Measurements from ENCODE around the gene ZNF750. TPM values are rescaled to one million over a fixed set of nuclear protein-coding genes. Genes with fewer than 3 reads are reported as not detected.

The ZNF750 gene
- total and polyA plus RNA-seq, 7 donors = 0.01 TPM; not detected in 6

- Histone ChIP-seq H3K9me3 (no peaks in the 10 kb centered on the region), H3K36me3 (peaks cover 4 to 50% (median 9%) of the 10 kb centered on the region in 4 donors), H3K4me1 (peaks cover 0 to 6% (median 3%) of the 10 kb centered on the region in 4 donors), H3K27ac (no peak overlapping the region), H3K27me3 (no peaks in the 10 kb centered on the region), H3K4me3 (no peak overlapping the region)
- no peak for DNase-seq
- intact Hi-C loops (cut with DNase I) = no loop called here
- no peak for TF ChIP-seq POLR2AphosphoS5 (IDR thresholded peaks at IDR 0.05)
- no peak for TF ChIP-seq POLR2A (IDR thresholded peaks at IDR 0.05)
- no peak for TF ChIP-seq EP300 (IDR thresholded peaks at IDR 0.05)
- TF ChIP-seq, protein P1, sequence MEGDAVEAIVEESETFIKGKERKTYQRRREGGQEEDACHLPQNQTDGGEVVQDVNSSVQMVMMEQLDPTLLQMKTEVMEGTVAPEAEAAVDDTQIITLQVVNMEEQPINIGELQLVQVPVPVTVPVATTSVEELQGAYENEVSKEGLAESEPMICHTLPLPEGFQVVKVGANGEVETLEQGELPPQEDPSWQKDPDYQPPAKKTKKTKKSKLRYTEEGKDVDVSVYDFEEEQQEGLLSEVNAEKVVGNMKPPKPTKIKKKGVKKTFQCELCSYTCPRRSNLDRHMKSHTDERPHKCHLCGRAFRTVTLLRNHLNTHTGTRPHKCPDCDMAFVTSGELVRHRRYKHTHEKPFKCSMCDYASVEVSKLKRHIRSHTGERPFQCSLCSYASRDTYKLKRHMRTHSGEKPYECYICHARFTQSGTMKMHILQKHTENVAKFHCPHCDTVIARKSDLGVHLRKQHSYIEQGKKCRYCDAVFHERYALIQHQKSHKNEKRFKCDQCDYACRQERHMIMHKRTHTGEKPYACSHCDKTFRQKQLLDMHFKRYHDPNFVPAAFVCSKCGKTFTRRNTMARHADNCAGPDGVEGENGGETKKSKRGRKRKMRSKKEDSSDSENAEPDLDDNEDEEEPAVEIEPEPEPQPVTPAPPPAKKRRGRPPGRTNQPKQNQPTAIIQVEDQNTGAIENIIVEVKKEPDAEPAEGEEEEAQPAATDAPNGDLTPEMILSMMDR (IDR thresholded peaks at IDR 0.05) = no peak
- 94 to 95% methylated on average over 23 of the region's 23 CpGs for WGBS, 2 donors
These were observed 26.3 kb downstream of the ZNF750 start for GRCh38 chr17:82813299-82814051.

- H3K36me3 ChIP-seq = peaks cover 0 to 47% (median 9%) of the 10 kb centered on the region in 4 donors
These were observed 27.2 kb downstream of the ZNF750 start for GRCh38 chr17:82812601-82813000.

DNA sequence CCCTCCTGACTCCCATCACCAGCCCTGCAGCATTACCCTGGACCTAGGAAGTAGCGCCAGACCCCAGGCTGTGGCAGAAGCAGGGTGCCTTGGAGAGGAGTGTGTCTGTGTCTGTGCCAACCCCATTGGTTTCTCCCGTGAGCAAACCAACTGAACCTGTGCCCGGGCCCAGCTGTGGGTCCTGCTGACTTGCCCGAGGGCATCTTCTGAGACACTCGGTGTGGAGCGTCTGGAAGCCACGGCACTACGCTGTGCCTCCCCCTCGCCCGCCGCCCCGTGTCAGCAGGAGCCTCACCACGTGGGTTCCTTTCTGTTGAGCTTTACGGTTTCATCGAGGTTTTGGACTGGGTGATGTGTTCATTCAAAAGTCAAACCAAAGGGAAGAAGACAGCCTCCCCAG is 27.8 kb downstream of the ZNF750 start:
- intact Hi-C loops (cut with DNase I) = no loop called here
- Histone ChIP-seq H3K9me3 (no peaks in the 10 kb centered on the region), H3K36me3 (peaks cover 0 to 47% (median 9%) of the 10 kb centered on the region in 4 donors), H3K27me3 (no peaks in the 10 kb centered on the region), H3K4me1 (peaks cover 0 to 6% (median 3%) of the 10 kb centered on the region in 4 donors), H3K4me3 (no peak overlapping the region), H3K27ac (no peak overlapping the region)
- 91 to 92% methylated on average over 15 of the region's 15 CpGs for WGBS, 2 donors
- no peak for DNase-seq
- TF ChIP-seq POLR2AphosphoS5 (IDR thresholded peaks at IDR 0.05) (no peak), POLR2A (IDR thresholded peaks at IDR 0.05) (no peak), EP300 (IDR thresholded peaks at IDR 0.05) (no peak)
- TF ChIP-seq, protein P1 (IDR thresholded peaks at IDR 0.05) = no peak

More at GRCh38 chr17:82812601-82813000, 27.2 kb downstream of the ZNF750 start:
- Histone ChIP-seq H3K4me1 (peaks cover 0 to 6% (median 3%) of the 10 kb centered on the region in 4 donors), H3K27ac (no peak overlapping the region), H3K4me3 (no peak overlapping the region), H3K27me3 (no peaks in the 10 kb centered on the region), H3K9me3 (no peaks in the 10 kb centered on the region)
- TF ChIP-seq POLR2A (IDR thresholded peaks at IDR 0.05) (no peak), POLR2AphosphoS5 (IDR thresholded peaks at IDR 0.05) (no peak), EP300 (IDR thresholded peaks at IDR 0.05) (no peak)
- TF ChIP-seq, protein P1 (IDR thresholded peaks at IDR 0.05) = no peak
- DNase-seq = no peak
- WGBS, 2 donors = 97 to 98% methylated on average over 17 of the region's 17 CpGs
- intact Hi-C loops (cut with DNase I) = no loop called here

- no peak for DNase-seq
- 93 to 94% methylated on average over 22 of the region's 22 CpGs for WGBS, 2 donors
- intact Hi-C loops (cut with DNase I) = no loop called here
- Histone ChIP-seq H3K27ac (no peak overlapping the region), H3K9me3 (no peaks in the 10 kb centered on the region), H3K27me3 (no peaks in the 10 kb centered on the region), H3K36me3 (peaks cover 0 to 47% (median 12%) of the 10 kb centered on the region in 4 donors), H3K4me1 (peaks cover 0 to 6% (median 3%) of the 10 kb centered on the region in 4 donors), H3K4me3 (no peak overlapping the region)
- no peak for TF ChIP-seq POLR2AphosphoS5 (IDR thresholded peaks at IDR 0.05)
- no peak for TF ChIP-seq EP300 (IDR thresholded peaks at IDR 0.05)
- TF ChIP-seq POLR2A (IDR thresholded peaks at IDR 0.05) = no peak
- TF ChIP-seq, protein P1 (IDR thresholded peaks at IDR 0.05) = no peak
These were observed 29.0 kb downstream of the ZNF750 start for GRCh38 chr17:82810644-82811430.
